ENCODE results near the gene SCAI.

SCAI gene

GRCh38 chr9:124894741-124895170 is 248.6 kb downstream of the SCAI start:
- Mint-ChIP-seq H3K27ac (peak overlapping the region; percentile 27), H3K36me3 (ENCODE audit: low read depth) (peaks cover 44% of the 10 kb centered on the region)

GRCh38 chr9:124894035-124894740 is 249.1 kb downstream of the SCAI start:
- Mint-ChIP-seq H3K4me3 (no peak overlapping the region), H3K27me3 (ENCODE audit: low read depth, poor library complexity) (no peaks in the 10 kb centered on the region), H3K9me3 (no peaks in the 10 kb centered on the region), H3K27ac (peak overlapping the region; percentile 77), H3K36me3 (ENCODE audit: low read depth) (peaks cover 45% of the 10 kb centered on the region), H3K4me1 (peaks cover 4% of the 10 kb centered on the region)
- TF ChIP-seq CTCF (IDR thresholded peaks at IDR 0.05) = no peak
- no peak for DNase-seq

More at GRCh38 chr9:124894741-124895170, 248.6 kb downstream of the SCAI start:
- H3K4me3 Mint-ChIP-seq = no peak overlapping the region
- H3K27me3 Mint-ChIP-seq (ENCODE audit: low read depth, poor library complexity) = no peaks in the 10 kb centered on the region
- TF ChIP-seq CTCF (IDR thresholded peaks at IDR 0.05) = peak; percentile 29
- H3K9me3 Mint-ChIP-seq = no peaks in the 10 kb centered on the region
- DNase-seq = no peak
- peaks cover under 1% of the 10 kb centered on the region for H3K4me1 Mint-ChIP-seq
